ENCODE data around the gene ZMPSTE24. TPM values are rescaled to one million over a fixed set of nuclear protein-coding genes. Genes with fewer than 3 reads are reported as not detected.
"Not testable (repeated sequence)": the region's sequence is repeated elsewhere in the genome, so short reads cannot be mapped to it uniquely, and the experiment has no call there.

Gene ZMPSTE24
- total and polyA plus RNA-seq, 10 of the 15 experiments (the other 5 are each of a cell fraction or from before 2014, with no cell fraction given) = 21.5 to 84.4 (median 43.6) TPM

DNA sequence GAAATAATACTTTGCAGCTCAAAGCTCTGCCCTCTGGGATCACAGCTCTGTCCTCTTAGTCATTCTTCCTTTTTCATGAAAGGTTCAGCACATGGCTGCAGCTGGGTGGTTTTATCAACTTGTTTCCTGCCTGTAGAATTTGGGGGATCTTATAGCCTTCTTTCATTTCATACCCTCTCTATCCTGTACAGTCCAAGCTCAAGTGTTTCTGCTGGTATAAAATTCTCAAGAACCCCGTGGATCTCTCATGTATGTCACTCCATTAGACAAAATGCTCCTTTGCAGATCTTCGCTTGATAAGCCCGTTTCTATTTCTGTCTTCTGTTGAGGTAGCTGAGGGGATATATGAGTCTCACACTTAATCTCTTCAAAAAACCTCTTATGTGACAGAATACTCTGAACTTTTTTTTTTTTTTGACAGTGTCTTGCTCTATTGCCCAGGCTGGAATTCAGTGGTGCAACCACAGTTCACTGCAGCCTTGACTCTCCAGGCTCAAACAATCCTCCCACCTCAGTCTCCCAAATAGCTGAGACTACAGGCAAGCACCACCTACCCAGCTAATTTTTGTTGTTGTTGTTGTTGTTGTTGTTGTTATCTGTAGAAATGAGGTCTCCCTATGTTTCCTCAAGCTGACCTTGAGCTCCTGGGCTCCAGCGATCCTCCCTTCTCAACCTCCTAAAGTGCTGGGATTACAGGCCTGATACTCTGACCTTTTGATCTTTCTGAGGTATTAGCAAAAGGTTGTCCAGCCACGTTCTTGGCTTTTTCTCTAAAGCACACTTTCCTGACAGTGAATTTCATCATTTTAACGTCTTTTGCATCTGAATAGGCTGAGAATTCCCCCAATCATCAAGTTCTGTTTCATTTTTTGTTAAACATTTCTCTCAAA, 83.7 kb downstream of the ZMPSTE24 start:
- ChIA-PET SMC1A (ENCODE audit: uncharacterized antibody, unreplicated experiment) (interaction anchor here (0.6 to 4.8 kb wide), 23 partner anchors 10 to 277 kb away, joined by 3 to 48 read pairs (median 5); partner anchors contain the start of genes COL9A2 and RLF), POLR2A (interaction anchor here (0.5 to 3.7 kb wide), 5 partner anchors 10 to 190 kb away, joined by 3 to 14 read pairs (median 3); no protein-coding TSS in a partner anchor), CTCF (interaction anchor here (0.6 to 11.6 kb wide), 17 partner anchors 11 to 258 kb away, joined by 3 to 332 read pairs (median 5); partner anchors contain the start of genes COL9A2 and SMAP2), RAD21 (ENCODE audit: unreplicated experiment) (interaction anchor here (0.8 to 2.6 kb wide), 14 partner anchors 11 to 327 kb away, joined by 3 to 18 read pairs (median 5); partner anchors contain the start of gene SMAP2)
- TF ChIP-seq KLF5 (IDR thresholded peaks at IDR 0.05; ENCODE audit: partially characterized antibody) (no peak), FOXM1 (IDR thresholded peaks at IDR 0.05; ENCODE audit: low read depth, low read length) (no peak), GATAD2B (conservative IDR thresholded peaks at IDR 0.05; ENCODE audit: low read depth) (no peak), SUZ12 (IDR thresholded peaks at IDR 0.05; ENCODE audit: unreplicated experiment) (no peak), CHD2 (IDR thresholded peaks at IDR 0.05; ENCODE audit: borderline replicate concordance, low read depth, low read length) (no peak), RELA (IDR thresholded peaks at IDR 0.05; ENCODE audit: borderline replicate concordance, partially characterized antibody) (no peak), NR2F1 (conservative IDR thresholded peaks at IDR 0.05) (0 out of 2 replicates have a peak, but pooled peaks have one; percentile 35)
- TF ChIP-seq, protein P1, sequence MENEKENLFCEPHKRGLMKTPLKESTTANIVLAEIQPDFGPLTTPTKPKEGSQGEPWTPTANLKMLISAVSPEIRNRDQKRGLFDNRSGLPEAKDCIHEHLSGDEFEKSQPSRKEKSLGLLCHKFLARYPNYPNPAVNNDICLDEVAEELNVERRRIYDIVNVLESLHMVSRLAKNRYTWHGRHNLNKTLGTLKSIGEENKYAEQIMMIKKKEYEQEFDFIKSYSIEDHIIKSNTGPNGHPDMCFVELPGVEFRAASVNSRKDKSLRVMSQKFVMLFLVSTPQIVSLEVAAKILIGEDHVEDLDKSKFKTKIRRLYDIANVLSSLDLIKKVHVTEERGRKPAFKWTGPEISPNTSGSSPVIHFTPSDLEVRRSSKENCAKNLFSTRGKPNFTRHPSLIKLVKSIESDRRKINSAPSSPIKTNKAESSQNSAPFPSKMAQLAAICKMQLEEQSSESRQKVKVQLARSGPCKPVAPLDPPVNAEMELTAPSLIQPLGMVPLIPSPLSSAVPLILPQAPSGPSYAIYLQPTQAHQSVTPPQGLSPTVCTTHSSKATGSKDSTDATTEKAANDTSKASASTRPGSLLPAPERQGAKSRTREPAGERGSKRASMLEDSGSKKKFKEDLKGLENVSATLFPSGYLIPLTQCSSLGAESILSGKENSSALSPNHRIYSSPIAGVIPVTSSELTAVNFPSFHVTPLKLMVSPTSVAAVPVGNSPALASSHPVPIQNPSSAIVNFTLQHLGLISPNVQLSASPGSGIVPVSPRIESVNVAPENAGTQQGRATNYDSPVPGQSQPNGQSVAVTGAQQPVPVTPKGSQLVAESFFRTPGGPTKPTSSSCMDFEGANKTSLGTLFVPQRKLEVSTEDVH (IDR thresholded peaks at IDR 0.05; ENCODE audit: low read depth, partially characterized antibody) = no peak
- DNase-seq (ENCODE audit: low read depth, low spot score) = no peak
- Histone ChIP-seq H2AFZ (ENCODE audit: control insufficient read depth, low read depth, low read length) (peak overlapping the region; percentile 32), H3K4me3 (0 out of 2 replicates have a peak overlapping the region, but pooled peaks have one; percentile 5), H3K4me1 (ENCODE audit: control insufficient read depth, insufficient read depth, low read length) (peaks cover 5% of the 10 kb centered on the region; the same call in 1 of the 2 replicates), H3K9me3 (replicated peaks; ENCODE audit: control insufficient read depth, insufficient read depth, low read length) (peaks cover 3% of the 10 kb centered on the region; the same call in 2 of the 3 replicates), H3K27me3 (replicated peaks in 1 of 2; ENCODE audit: control insufficient read depth in 2 of 2, insufficient read depth in 2 of 2, low read length in 1 of 2) (no peaks in the 10 kb centered on the region), H3K9ac (ENCODE audit: control insufficient read depth, insufficient read depth, low read length) (0 out of 2 replicates have a peak overlapping the region, but pooled peaks have one; percentile 5), H4K20me1 (ENCODE audit: control insufficient read depth, insufficient read depth) (no peaks in the 10 kb centered on the region), H3K4me2 (ENCODE audit: control insufficient read depth, insufficient read depth) (no peak overlapping the region), H3K79me2 (ENCODE audit: control insufficient read depth, insufficient read depth, low read length) (no peaks in the 10 kb centered on the region), H3K36me3 (ENCODE audit: control insufficient read depth in 2 of 2, insufficient read depth in 2 of 2, low read length in 1 of 2) (no peaks in the 10 kb centered on the region), H3K27ac (ENCODE audit: control insufficient read depth, insufficient read depth) (no peak overlapping the region; the same call in 1 of the 2 replicates)
- intact Hi-C loops (cut with micrococcal nuclease; ENCODE audit: unreplicated experiment) (no loop called here), in situ Hi-C loops (cut with MboI) (no loop called here)
- 37% methylated on average over 6 of the region's 6 CpGs for WGBS (ENCODE audit: insufficient coverage, insufficient replicate concordance, low lambda C conversion rate, missing lambda C conversion rate)
- no TSS peak for BruUV-seq (replicated peaks)
- FAIRE-seq = no peak
- no peak for ATAC-seq

DNA sequence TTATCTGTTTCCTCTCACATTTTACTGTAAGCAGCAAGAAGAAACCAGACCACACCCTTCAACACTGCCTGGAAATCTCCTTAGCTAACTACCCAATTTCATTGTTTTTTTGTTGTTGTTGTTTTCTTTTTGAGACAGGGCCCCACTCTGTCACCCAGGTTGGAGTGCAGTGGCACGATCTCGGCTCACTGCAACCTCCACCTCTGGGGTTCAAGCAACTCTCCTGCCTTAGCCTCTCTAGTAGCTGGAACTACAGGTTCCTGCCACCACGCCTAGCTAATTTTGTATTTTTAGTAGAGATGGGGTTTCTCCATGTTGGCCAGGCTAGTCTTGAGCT, 84.3 kb downstream of the ZMPSTE24 start:
- ATAC-seq; H3K9ac ChIP-seq (ENCODE audit: control insufficient read depth, insufficient read depth, low read length); BruUV-seq (replicated peaks); in situ Hi-C loops (cut with MboI); H3K36me3 ChIP-seq (ENCODE audit: control insufficient read depth in 2 of 2, insufficient read depth in 2 of 2, low read length in 1 of 2); intact Hi-C loops (cut with micrococcal nuclease; ENCODE audit: unreplicated experiment); FAIRE-seq; H3K4me2 ChIP-seq (ENCODE audit: control insufficient read depth, insufficient read depth); H3K27me3 ChIP-seq (replicated peaks in 1 of 2; ENCODE audit: control insufficient read depth in 2 of 2, insufficient read depth in 2 of 2, low read length in 1 of 2); H4K20me1 ChIP-seq (ENCODE audit: control insufficient read depth, insufficient read depth); DNase-seq (ENCODE audit: low read depth, low spot score); H3K9me3 ChIP-seq (replicated peaks; ENCODE audit: control insufficient read depth, insufficient read depth, low read length); H3K79me2 ChIP-seq (ENCODE audit: control insufficient read depth, insufficient read depth, low read length); H3K4me1 ChIP-seq (ENCODE audit: control insufficient read depth, insufficient read depth, low read length); H3K27ac ChIP-seq (ENCODE audit: control insufficient read depth, insufficient read depth): not testable (repeated sequence)
- ChIA-PET POLR2A (interaction anchor here (1.1 kb wide), 1 partner anchor 9 kb away, joined by 3 read pairs; no protein-coding TSS in a partner anchor), SMC1A (ENCODE audit: uncharacterized antibody, unreplicated experiment) (interaction anchor here (1.1 to 4.8 kb wide), 15 partner anchors 21 to 264 kb away, joined by 4 to 48 read pairs (median 7); partner anchors contain the start of genes COL9A2 and RLF), RAD21 (ENCODE audit: unreplicated experiment) (interaction anchor here (1.4 to 2.6 kb wide), 5 partner anchors 10 to 189 kb away, joined by 4 to 18 read pairs (median 6); no protein-coding TSS in a partner anchor), CTCF (interaction anchor here (0.9 to 11.6 kb wide), 12 partner anchors 10 to 258 kb away, joined by 3 to 332 read pairs (median 12); partner anchors contain the start of genes COL9A2 and SMAP2)
- WGBS (ENCODE audit: insufficient coverage, insufficient replicate concordance, low lambda C conversion rate, missing lambda C conversion rate) = 4% methylated on average over 3 of the region's 3 CpGs
- peak overlapping the region; percentile 32 for H2AFZ ChIP-seq (ENCODE audit: control insufficient read depth, low read depth, low read length)
- H3K4me3 ChIP-seq = 0 out of 2 replicates have a peak overlapping the region, but pooled peaks have one; percentile 5
